GM12878 (cell line): Measurements from ENCODE around the gene LIM2.

Experiments used
- BHLHE40 ChIP-seq, 2 experiments: fragments of 450-650 bp in 1 of 2; IDR thresholded peaks; 2 replicates each; pipeline ENCODE4 v1.6.1; 2011 to 2017; ENCODE audit warnings: low read depth in 2 of 2, borderline replicate concordance in 1 of 2, improper control_type of control experiment in 1 of 2, low read length in 1 of 2, mild to moderate bottlenecking in 1 of 2
- EED ChIP-seq: sonication (generic); IDR thresholded peaks from 2 replicates; pipeline ENCODE4 v1.6.1; 2016; ENCODE audit warnings: antibody characterized with exemption, low read depth
- EZH2 ChIP-seq: IDR thresholded peaks from 2 replicates; pipeline ENCODE4 v1.6.1; 2012; ENCODE audit warnings: low read depth, mild to moderate bottlenecking, control low read depth, inconsistent platforms, low read length, borderline replicate concordance; ENCODE audit not compliant: control insufficient read depth
- GABPA ChIP-seq: IDR thresholded peaks from 2 replicates; pipeline ENCODE4 v1.6.1; 2014; ENCODE audit warnings: antibody characterized with exemption, low read depth, mild to moderate bottlenecking, inconsistent platforms
- MEF2A ChIP-seq: IDR thresholded peaks from 2 replicates; pipeline ENCODE4 v1.6.1; 2011; ENCODE audit warnings: low read depth, mild to moderate bottlenecking, low read length, moderate library complexity; ENCODE audit not compliant: insufficient read depth
- MYC ChIP-seq: IDR thresholded peaks from 2 replicates; pipeline ENCODE4 v1.6.1; 2011; ENCODE audit warnings: mild to moderate bottlenecking, low read length, moderate library complexity, inconsistent platforms; ENCODE audit not compliant: insufficient read depth, insufficient replicate concordance, insufficient read length, severe bottlenecking
- POLR2A ChIP-seq: IDR thresholded peaks from 2 replicates; pipeline ENCODE4 v1.6.1; 2011; ENCODE audit warnings: low read depth, mild to moderate bottlenecking, low read length
- RCOR1 ChIP-seq: conservative IDR thresholded peaks from 2 replicates; pipeline ENCODE4 v1.6.1; 2012; ENCODE audit warnings: low read depth, low read length, improper control_type of control experiment
- ZNF274 ChIP-seq: IDR thresholded peaks from one replicate; pipeline ENCODE4 v1.8.0; 2011; ENCODE audit not compliant: insufficient read length, insufficient read depth
- TF ChIP-seq, protein P1 (sequence below), 3 experiments: IDR thresholded peaks in 2 of 3; conservative IDR thresholded peaks in 1 of 3; 2 replicates each; pipeline ENCODE4 v1.5.1; 2011; ENCODE audit warnings: low read depth in 3 of 3, low read length in 3 of 3, mild to moderate bottlenecking in 3 of 3, control low read depth in 2 of 3, moderate library complexity in 2 of 3, inconsistent platforms in 1 of 3, mixed read lengths in 1 of 3; ENCODE audit not compliant: control insufficient read depth in 2 of 3, insufficient read depth in 1 of 3; ENCODE audit errors: extremely low read depth in 1 of 3

- TF ChIP-seq, protein P1, sequence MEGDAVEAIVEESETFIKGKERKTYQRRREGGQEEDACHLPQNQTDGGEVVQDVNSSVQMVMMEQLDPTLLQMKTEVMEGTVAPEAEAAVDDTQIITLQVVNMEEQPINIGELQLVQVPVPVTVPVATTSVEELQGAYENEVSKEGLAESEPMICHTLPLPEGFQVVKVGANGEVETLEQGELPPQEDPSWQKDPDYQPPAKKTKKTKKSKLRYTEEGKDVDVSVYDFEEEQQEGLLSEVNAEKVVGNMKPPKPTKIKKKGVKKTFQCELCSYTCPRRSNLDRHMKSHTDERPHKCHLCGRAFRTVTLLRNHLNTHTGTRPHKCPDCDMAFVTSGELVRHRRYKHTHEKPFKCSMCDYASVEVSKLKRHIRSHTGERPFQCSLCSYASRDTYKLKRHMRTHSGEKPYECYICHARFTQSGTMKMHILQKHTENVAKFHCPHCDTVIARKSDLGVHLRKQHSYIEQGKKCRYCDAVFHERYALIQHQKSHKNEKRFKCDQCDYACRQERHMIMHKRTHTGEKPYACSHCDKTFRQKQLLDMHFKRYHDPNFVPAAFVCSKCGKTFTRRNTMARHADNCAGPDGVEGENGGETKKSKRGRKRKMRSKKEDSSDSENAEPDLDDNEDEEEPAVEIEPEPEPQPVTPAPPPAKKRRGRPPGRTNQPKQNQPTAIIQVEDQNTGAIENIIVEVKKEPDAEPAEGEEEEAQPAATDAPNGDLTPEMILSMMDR (IDR thresholded peaks at IDR 0.05 in 2 of 3, conservative IDR thresholded peaks at IDR 0.05 in 1 of 3; ENCODE audit: control insufficient read depth in 2 of 3, extremely low read depth in 1 of 3, insufficient read depth in 1 of 3, low read depth in 3 of 3, low read length in 3 of 3) = no peak
- TF ChIP-seq POLR2A = no peak
- TF ChIP-seq ZNF274 = no peak
- no peak for TF ChIP-seq MEF2A
- TF ChIP-seq EED = no peak
- no peak for TF ChIP-seq MYC
- no peak for TF ChIP-seq GABPA
- TF ChIP-seq EZH2 = no peak
- TF ChIP-seq BHLHE40 (IDR thresholded peaks at IDR 0.05; ENCODE audit: borderline replicate concordance in 1 of 2, low read depth in 2 of 2, low read length in 1 of 2) = no peak
- no peak for TF ChIP-seq RCOR1
Observed at GRCh38 chr19:51410950-51411748, 23.4 kb upstream of the LIM2 start.
